Lower leg skin (tissue), 3 donors: Measurements from ENCODE around the gene TMEM89.

Source experiments
- CTCF ChIP-seq, 3 donors: fragments of 450-650 bp; IDR thresholded peaks; one replicate each; pipeline ENCODE4 v1.5.1; 2016; ENCODE audit warnings: antibody characterized with exemption in 3 of 3, mild to moderate bottlenecking in 3 of 3, moderate library complexity in 2 of 3
- POLR2A ChIP-seq, 2 donors: fragments of 450-650 bp; IDR thresholded peaks; one replicate each; pipeline ENCODE4 v1.6.1; 2016 to 2017; ENCODE audit warnings: antibody characterized with exemption in 2 of 2, mild to moderate bottlenecking in 1 of 2, moderate library complexity in 1 of 2

DNA sequence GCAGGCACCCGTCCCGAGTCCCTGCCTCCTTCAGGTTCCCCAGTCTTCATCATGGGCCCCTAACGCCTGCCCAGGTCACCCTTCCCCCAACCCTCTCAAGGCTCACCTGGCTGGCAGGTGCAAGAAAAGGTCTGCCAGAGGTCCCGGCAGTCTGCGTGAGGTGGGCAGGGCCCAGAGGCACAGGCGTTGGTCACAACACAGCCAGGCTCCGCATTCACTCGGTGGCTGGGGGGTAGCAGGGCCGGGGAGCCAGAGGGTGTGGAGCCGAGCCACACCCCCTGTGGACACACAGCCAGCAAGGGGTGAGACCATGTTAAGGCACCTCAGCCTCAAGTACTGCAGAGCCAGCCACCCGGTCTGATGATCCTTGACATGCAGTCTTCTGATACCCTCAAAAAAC is 30.2 kb upstream of the TMEM89 start:
- TF ChIP-seq CTCF (IDR thresholded peaks at IDR 0.05) = no peak
- TF ChIP-seq POLR2A (IDR thresholded peaks at IDR 0.05) = no peak
